ENCODE data around the gene SPATS2. TPM values are rescaled to one million over a fixed set of nuclear protein-coding genes. Genes with fewer than 3 reads are reported as not detected.

The SPATS2 gene
- total RNA-seq, 4 donors from 2014 or later, result 3.3 to 46.0 (median 16.0) TPM

DNA sequence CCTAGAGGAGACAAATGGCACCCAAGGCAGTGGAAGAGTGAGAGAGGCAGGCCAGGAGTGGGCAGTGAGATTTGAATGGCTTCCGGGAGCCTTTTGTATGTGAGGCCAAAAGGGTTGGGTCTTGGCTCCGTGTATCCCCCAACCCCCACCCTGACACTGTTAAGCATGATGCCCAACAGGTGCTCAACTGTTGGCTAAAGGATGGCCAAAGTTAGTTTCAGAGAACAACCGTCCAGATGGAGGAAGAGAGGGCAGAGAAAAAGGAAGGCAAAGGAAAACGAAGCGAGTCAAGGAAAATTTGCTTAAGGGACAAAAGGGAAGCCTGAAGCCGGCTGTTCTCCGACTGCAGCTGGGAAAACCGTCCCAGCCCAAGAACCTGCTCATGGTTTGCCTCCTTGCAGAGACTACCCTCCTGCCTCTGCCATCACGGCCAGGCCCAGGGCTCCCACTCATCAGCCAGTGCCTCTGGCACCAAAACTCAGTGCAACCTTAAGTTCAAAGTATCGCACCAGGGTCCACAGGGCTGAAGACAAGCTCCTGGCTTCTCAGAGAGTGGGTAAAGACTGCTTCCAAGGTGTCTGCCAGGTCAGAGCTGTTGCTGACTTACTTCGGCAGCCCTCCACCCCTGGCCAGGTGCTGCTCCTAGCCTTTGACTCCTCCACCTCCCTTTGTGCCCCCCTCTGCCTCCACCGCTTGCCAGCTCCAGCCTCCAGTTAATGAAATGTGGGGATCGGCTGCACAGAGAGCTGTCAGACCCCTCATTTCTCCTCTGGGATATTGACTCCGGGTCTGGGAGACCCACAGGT, 26.1 kb upstream of the SPATS2 start:
- intact Hi-C loops (cut with DNase I; ENCODE audit: low total_unique reads), result loop anchor here (10.0 kb wide), 1 partner anchor 56 kb away; no protein-coding TSS in a partner anchor
- H3K27me3 ChIP-seq, result peaks cover 10 to 32% of the 10 kb centered on the region in 2 donors
- H3K4me3 ChIP-seq, result no peak overlapping the region
- H3K36me3 ChIP-seq, result no peaks in the 10 kb centered on the region
- H3K9me3 ChIP-seq, result no peaks in the 10 kb centered on the region
- no peak overlapping the region for H3K27ac ChIP-seq
- no peak for DNase-seq
- H3K4me1 ChIP-seq, result peaks cover 6 to 22% of the 10 kb centered on the region in 2 donors
- TF ChIP-seq, protein P1, sequence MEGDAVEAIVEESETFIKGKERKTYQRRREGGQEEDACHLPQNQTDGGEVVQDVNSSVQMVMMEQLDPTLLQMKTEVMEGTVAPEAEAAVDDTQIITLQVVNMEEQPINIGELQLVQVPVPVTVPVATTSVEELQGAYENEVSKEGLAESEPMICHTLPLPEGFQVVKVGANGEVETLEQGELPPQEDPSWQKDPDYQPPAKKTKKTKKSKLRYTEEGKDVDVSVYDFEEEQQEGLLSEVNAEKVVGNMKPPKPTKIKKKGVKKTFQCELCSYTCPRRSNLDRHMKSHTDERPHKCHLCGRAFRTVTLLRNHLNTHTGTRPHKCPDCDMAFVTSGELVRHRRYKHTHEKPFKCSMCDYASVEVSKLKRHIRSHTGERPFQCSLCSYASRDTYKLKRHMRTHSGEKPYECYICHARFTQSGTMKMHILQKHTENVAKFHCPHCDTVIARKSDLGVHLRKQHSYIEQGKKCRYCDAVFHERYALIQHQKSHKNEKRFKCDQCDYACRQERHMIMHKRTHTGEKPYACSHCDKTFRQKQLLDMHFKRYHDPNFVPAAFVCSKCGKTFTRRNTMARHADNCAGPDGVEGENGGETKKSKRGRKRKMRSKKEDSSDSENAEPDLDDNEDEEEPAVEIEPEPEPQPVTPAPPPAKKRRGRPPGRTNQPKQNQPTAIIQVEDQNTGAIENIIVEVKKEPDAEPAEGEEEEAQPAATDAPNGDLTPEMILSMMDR (IDR thresholded peaks at IDR 0.05), result no peak
- no peak for TF ChIP-seq POLR2A (IDR thresholded peaks at IDR 0.05)

DNA sequence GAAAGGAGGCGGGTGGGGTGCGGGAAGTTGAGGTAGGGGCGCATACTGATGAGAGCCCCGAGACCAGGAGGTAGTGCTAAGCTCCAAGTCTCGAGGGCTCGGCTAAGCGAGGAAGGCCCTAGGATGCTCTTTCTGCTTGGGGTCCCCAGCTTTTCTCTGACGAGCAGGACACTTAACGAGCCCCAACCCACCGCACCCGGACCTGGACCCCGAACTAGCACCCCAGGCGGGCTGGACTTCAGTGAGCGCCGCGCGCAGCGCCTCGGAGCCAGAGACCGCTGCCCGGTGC, 25.5 kb upstream of the SPATS2 start:
- DNase-seq, result no peak
- intact Hi-C loops (cut with DNase I; ENCODE audit: low total_unique reads), result loop anchor here (10.0 kb wide), 1 partner anchor 57 kb away; no protein-coding TSS in a partner anchor
- peaks cover 7 to 27% of the 10 kb centered on the region in 2 donors for H3K4me1 ChIP-seq

DNA sequence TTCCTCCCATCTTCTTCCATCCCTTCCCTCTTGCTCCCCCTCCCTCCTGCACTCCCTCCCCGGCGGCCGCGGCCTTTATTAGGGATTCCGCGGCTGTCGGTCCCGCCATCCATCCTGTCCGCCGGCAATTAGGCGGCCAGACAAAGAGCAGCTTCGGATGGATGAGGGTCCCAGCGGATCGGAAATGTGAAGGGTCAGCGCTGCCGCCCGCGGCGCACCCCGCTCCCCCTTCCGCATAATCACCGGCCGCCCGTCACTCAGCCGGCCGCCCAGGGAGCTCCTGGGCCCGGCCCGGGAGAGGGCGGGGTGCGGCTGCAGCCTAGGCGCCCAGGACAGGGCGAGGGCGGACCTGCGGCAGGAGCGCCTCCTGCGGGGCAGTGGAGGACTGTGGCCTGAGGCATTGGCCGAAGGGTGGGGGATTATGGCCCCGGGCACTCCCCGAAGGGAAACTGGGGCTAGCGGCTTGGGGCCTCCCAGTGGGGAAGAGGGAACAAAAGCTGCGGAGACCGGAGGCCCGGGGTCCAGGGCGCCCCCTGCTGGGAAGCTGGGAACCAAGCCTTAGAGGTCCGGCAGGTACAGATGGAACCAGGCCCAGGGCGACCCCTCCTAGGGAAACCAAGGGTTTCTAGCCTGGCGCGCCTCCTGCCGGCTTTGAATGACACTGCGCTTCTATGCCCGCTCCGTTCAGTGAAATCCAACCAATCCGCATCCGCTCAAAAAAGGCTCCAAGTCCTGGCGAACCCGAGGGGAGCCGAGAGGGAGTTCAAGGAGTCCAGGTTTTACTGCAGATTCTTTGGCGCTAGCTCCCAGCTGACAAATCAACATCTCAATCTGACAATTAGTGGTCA, 25.0 kb upstream of the SPATS2 start:
- Histone ChIP-seq H3K4me1 (peaks cover 7 to 33% of the 10 kb centered on the region in 2 donors), H3K9me3 (no peaks in the 10 kb centered on the region), H3K27me3 (peaks cover 14 to 32% of the 10 kb centered on the region in 2 donors), H3K27ac (peak overlapping the region in 1 of 2 donors; percentile 33), H3K36me3 (no peaks in the 10 kb centered on the region), H3K4me3 (peak overlapping the region; percentile 23 to 37)
- peak; percentile 68 to 73 for DNase-seq
- intact Hi-C loops (cut with DNase I; ENCODE audit: low total_unique reads), result loop anchor here (10.0 kb wide), 1 partner anchor 57 kb away; no protein-coding TSS in a partner anchor
- no peak for TF ChIP-seq POLR2A (IDR thresholded peaks at IDR 0.05)
- TF ChIP-seq, protein P1 (IDR thresholded peaks at IDR 0.05), result peak; percentile 57 to 81 (median 72)

More for the DNA sequence above, 25.5 kb upstream of the SPATS2 start:
- Histone ChIP-seq H3K9me3 (no peaks in the 10 kb centered on the region), H3K27ac (no peak overlapping the region), H3K4me3 (peak overlapping the region; percentile 23 to 37), H3K27me3 (peaks cover 10 to 31% of the 10 kb centered on the region in 2 donors), H3K36me3 (no peaks in the 10 kb centered on the region)
- TF ChIP-seq, protein P1 (IDR thresholded peaks at IDR 0.05), result no peak
- TF ChIP-seq POLR2A (IDR thresholded peaks at IDR 0.05), result no peak

DNA sequence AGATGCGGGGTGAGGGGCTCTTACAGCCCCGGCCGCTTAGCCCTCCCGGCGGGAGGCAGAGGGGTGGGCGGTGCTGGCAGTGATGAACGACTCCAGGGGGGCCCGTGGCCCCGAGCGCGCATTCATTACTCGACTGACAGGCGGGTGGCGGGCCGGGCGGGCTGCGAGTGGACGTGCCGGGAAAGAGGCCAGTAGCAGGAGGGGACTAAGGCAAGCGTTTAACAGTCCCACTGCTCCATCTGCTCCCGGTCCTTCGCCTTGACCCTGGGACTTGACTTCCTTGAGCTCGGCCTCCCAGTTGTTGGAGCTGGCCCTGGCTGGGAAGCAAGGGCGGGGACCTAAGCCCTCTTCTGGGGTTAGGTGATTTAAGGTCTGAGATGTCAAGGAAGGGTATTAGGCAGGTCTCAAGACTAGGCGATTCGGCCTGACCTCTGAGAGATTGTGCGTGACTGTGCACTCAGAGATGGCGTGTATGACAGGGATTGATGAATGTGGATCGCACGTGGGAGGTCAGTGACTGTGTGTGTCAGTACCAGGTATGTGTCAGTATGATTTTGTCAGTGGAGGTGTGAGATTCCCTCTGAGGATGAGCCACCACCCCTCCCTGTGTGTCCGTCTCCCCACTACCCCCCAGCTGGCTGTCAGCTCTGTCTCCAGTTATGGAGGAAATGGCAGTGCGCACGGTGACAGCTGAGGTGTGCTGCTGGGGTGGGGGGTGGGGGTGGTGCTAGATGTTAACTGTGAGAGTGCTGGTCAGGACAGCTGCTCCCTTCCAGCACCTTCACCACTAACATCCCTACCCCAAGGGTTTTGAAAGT, 24.1 kb upstream of the SPATS2 start:
- intact Hi-C loops (cut with DNase I; ENCODE audit: low total_unique reads), result loop anchor here (10.0 kb wide), 1 partner anchor 58 kb away; no protein-coding TSS in a partner anchor
- no peaks in the 10 kb centered on the region for H3K9me3 ChIP-seq
- peaks cover 16 to 31% of the 10 kb centered on the region in 2 donors for H3K27me3 ChIP-seq
- TF ChIP-seq POLR2A (IDR thresholded peaks at IDR 0.05), result no peak
- TF ChIP-seq, protein P1 (IDR thresholded peaks at IDR 0.05), result no peak
- no peak overlapping the region for H3K27ac ChIP-seq
- peak overlapping the region; percentile 23 to 37 for H3K4me3 ChIP-seq
- peaks cover 7 to 36% of the 10 kb centered on the region in 2 donors for H3K4me1 ChIP-seq
- DNase-seq, result no peak
- no peaks in the 10 kb centered on the region for H3K36me3 ChIP-seq
